GM12878 (cell line): ENCODE measurements around the gene CEP170B. TPM values are rescaled to one million over a fixed set of nuclear protein-coding genes. Genes with fewer than 3 reads are reported as not detected.

Experiments
- ATAC-seq: fragments of 200-7000 bp; cut with Tn5 transposase; 3 replicates; pipeline ENCODE4 v1.9.1; 2020; ENCODE audit warnings: mild to moderate bottlenecking, moderate library complexity
- BruUV-seq: library from RNA; stranded (reverse); fragments of 400-500 nt; replicated peaks from 2 replicates; lab custom pipeline; 2021; lab: Mats Ljungman, UMichigan
- CTCF ChIA-PET: fragments of 300-600 bp; sonication (Branson Sonifier 250); formaldehyde crosslinking; extraction: SDS; loops from one replicate; lab custom pipeline; 2021; ENCODE audit warnings: inconsistent platforms; lab: Yijun Ruan, JAX
- POLR2A ChIA-PET: fragments of 350-600 bp; formaldehyde crosslinking; extraction: SDS; loops from one replicate; lab custom pipeline; 2021; ENCODE audit warnings: inconsistent platforms; lab: Charles Lee
- RAD21 ChIA-PET: fragments of 300-600 bp; sonication (Branson Sonifier 250); formaldehyde crosslinking; loops from one replicate; lab custom pipeline; 2023; ENCODE audit warnings: antibody characterized with exemption; ENCODE audit not compliant: unreplicated experiment; lab: Charles Lee
- SMC1A ChIA-PET: fragments of 300-600 bp; sonication (Branson Sonifier 250); formaldehyde crosslinking; loops from one replicate; lab custom pipeline; 2023; ENCODE audit not compliant: unreplicated experiment, uncharacterized antibody; lab: Charles Lee
- DNase-seq: peaks from one replicate; pipeline ENCODE4 v3.0.0-alpha.2; 2011; ENCODE audit warnings: low read depth, low spot score
- FAIRE-seq: peaks from 3 replicates; lab custom pipeline; 2011; peaks lifted over from hg19 to GRCh38; lab: Jason Lieb, UNC
- H2AFZ ChIP-seq: 2 replicates; pipeline ENCODE4 v1.6.0; 2011; ENCODE audit warnings: low read depth, low read length, control low read depth; ENCODE audit not compliant: control insufficient read depth
- H3K27ac ChIP-seq: 2 replicates; pipeline ENCODE4 v1.5.1; 2011; ENCODE audit warnings: control low read depth; ENCODE audit not compliant: control insufficient read depth, insufficient read depth
- H3K27me3 ChIP-seq, 2 experiments: replicated peaks in 1 of 2; 2 replicates each; pipeline versions ENCODE4 v1.6.0 to v1.6.1; 2011; ENCODE audit warnings: low read length in 1 of 2; ENCODE audit not compliant: control insufficient read depth in 2 of 2, insufficient read depth in 2 of 2
- H3K36me3 ChIP-seq, 2 experiments: 2 replicates each; pipeline ENCODE4 v1.5.1; 2011; ENCODE audit warnings: low read length in 1 of 2; ENCODE audit not compliant: control insufficient read depth in 2 of 2, insufficient read depth in 2 of 2
- H3K4me1 ChIP-seq: 2 replicates; pipeline ENCODE4 v1.6.1; 2011; ENCODE audit warnings: mild to moderate bottlenecking, low read length, moderate library complexity, mixed read lengths; ENCODE audit not compliant: control insufficient read depth, insufficient read depth
- H3K4me2 ChIP-seq: 2 replicates; pipeline ENCODE4 v1.6.0; 2011; ENCODE audit warnings: control low read depth; ENCODE audit not compliant: control insufficient read depth, insufficient read depth
- H3K4me3 ChIP-seq: fragments of 200-600 bp; sonication (generic); 2 replicates; pipeline ENCODE4 v1.5.1; 2016
- H3K79me2 ChIP-seq: 2 replicates; pipeline ENCODE4 v1.6.0; 2011; ENCODE audit warnings: low read length; ENCODE audit not compliant: control insufficient read depth, insufficient read depth
- H3K9ac ChIP-seq: 2 replicates; pipeline ENCODE4 v1.8.0; 2011; ENCODE audit warnings: low read length, control low read depth, mixed read lengths; ENCODE audit not compliant: control insufficient read depth, insufficient read depth
- H3K9me3 ChIP-seq: replicated peaks from 3 replicates; pipeline ENCODE4 v1.5.1; 2011; ENCODE audit warnings: mild to moderate bottlenecking, low read length; ENCODE audit not compliant: control insufficient read depth, insufficient read depth
- H4K20me1 ChIP-seq: 2 replicates; pipeline ENCODE4 v1.6.0; 2011; ENCODE audit not compliant: control insufficient read depth, insufficient read depth
- CTCF ChIP-seq, 3 experiments: IDR thresholded peaks in 2 of 3; conservative IDR thresholded peaks in 1 of 3; 2 replicates each; pipeline ENCODE4 v1.5.1; 2011; ENCODE audit warnings: low read depth in 3 of 3, low read length in 3 of 3, mild to moderate bottlenecking in 3 of 3, control low read depth in 2 of 3, moderate library complexity in 2 of 3, inconsistent platforms in 1 of 3, mixed read lengths in 1 of 3; ENCODE audit not compliant: control insufficient read depth in 2 of 3, insufficient read depth in 1 of 3; ENCODE audit errors: extremely low read depth in 1 of 3
- ETV6 ChIP-seq, 2 experiments: fragments of 450-650 bp in 1 of 2; IDR thresholded peaks in 1 of 2; conservative IDR thresholded peaks in 1 of 2; 2 replicates each; pipeline ENCODE4 v1.6.1; 2014; ENCODE audit warnings: antibody characterized with exemption in 1 of 2, borderline replicate concordance in 1 of 2, low read depth in 1 of 2, mild to moderate bottlenecking in 1 of 2, moderate library complexity in 1 of 2
- FOS ChIP-seq: IDR thresholded peaks from 3 replicates; pipeline ENCODE4 v1.6.1; 2011; ENCODE audit warnings: borderline replicate concordance; ENCODE audit not compliant: insufficient read length; ENCODE audit errors: extremely low read depth
- MAX ChIP-seq: IDR thresholded peaks from 2 replicates; pipeline ENCODE4 v1.6.1; 2012; ENCODE audit warnings: low read depth, low read length, improper control_type of control experiment
- MLLT1 ChIP-seq: fragments of 450-650 bp; IDR thresholded peaks from 2 replicates; pipeline ENCODE4 v1.6.1; 2016; ENCODE audit warnings: mild to moderate bottlenecking
- MTA2 ChIP-seq: fragments of 450-650 bp; IDR thresholded peaks from 2 replicates; pipeline ENCODE4 v1.6.1; 2016; ENCODE audit warnings: low read depth, mild to moderate bottlenecking, moderate library complexity
- MYB ChIP-seq: fragments of 150-350 bp; IDR thresholded peaks from 2 replicates; pipeline ENCODE4 v1.6.1; 2014; ENCODE audit warnings: mild to moderate bottlenecking, low read depth, low read length, borderline replicate concordance
- NR2C2 ChIP-seq: IDR thresholded peaks from 2 replicates; pipeline ENCODE4 v1.6.1; 2011; ENCODE audit warnings: borderline replicate concordance, low read depth; ENCODE audit not compliant: control insufficient read depth, insufficient read length
- NRF1 ChIP-seq: conservative IDR thresholded peaks from 2 replicates; pipeline ENCODE4 v1.6.1; 2011; ENCODE audit warnings: mild to moderate bottlenecking, low read depth, low read length, improper control_type of control experiment
- PBX3 ChIP-seq: IDR thresholded peaks from 2 replicates; pipeline ENCODE4 v1.6.1; 2011; ENCODE audit warnings: mild to moderate bottlenecking, low read depth, low read length, moderate library complexity; ENCODE audit not compliant: insufficient replicate concordance
- TBL1XR1 ChIP-seq: IDR thresholded peaks from 2 replicates; pipeline ENCODE4 v1.6.1; 2012; ENCODE audit warnings: low read depth, low read length, improper control_type of control experiment
- WRNIP1 ChIP-seq: IDR thresholded peaks from 2 replicates; pipeline ENCODE4 v1.6.1; 2011; ENCODE audit warnings: low read depth, low read length, improper control_type of control experiment, borderline replicate concordance
- YY1 ChIP-seq: IDR thresholded peaks from 2 replicates; pipeline ENCODE4 v1.6.1; 2011; ENCODE audit warnings: low read depth, mild to moderate bottlenecking, low read length
- WGBS: methylation state at CpG from one replicate; pipeline ENCODE4 v1.1.6; 2016; ENCODE audit warnings: low lambda C conversion rate; ENCODE audit not compliant: insufficient replicate concordance, insufficient coverage; ENCODE audit errors: missing lambda C conversion rate; 5-methylcytosine and 5-hydroxymethylcytosine counted together
- in situ Hi-C: fragments of 300-500 bp; cut with MboI; formaldehyde crosslinking; loops from 9 replicates; pipeline ENCODE4 v1.14.3; 2018; ENCODE audit warnings: mixed read lengths
- intact Hi-C: fragments of 100-400 bp; cut with micrococcal nuclease; formaldehyde crosslinking; loops from one replicate; pipeline ENCODE4 v1.14.2; 2022; ENCODE audit not compliant: unreplicated experiment
- polyA plus RNA-seq, 11 experiments: library from polyadenylated mRNA; depleted of rRNA in 4 of 11; unstranded in 6 of 11; stranded (reverse) in 5 of 11; fragments of >200 nt; fragmentation: Nextera tagmentation in 4 of 11; fragmentation: Illumina TruSeq in 1 of 11; extraction: Ambion mirVana in 4 of 11; extraction: Trizol in 1 of 11; gene quantifications; 1 replicate in 1 of 11; 2 replicates in 10 of 11; pipeline versions ENCODE4 v1.2.1 to v1.2.3, GENCODE V29; 2011 to 2016; ENCODE audit warnings: inconsistent platforms in 2 of 11, missing spikeins in 2 of 11, low read depth in 1 of 11
- total RNA-seq, 4 experiments: library from RNA; depleted of rRNA in 3 of 4; stranded (reverse); fragments of >200 nt in 3 of 4; fragmentation: Illumina TruSeq in 1 of 4; extraction: Trizol in 1 of 4; gene quantifications; 2 replicates each; pipeline versions ENCODE4 v1.2.1 to v1.2.3, GENCODE V29; 2013 to 2021

CEP170B gene
- total and polyA plus RNA-seq, 10 of the 15 experiments (the other 5 are each of a cell fraction or from before 2014, with no cell fraction given) = 0.01 to 0.44 (median 0.05) TPM; not detected in 4

- Histone ChIP-seq H2AFZ (no peak overlapping the region), H3K9me3 (peaks cover 6% of the 10 kb centered on the region; the same call in 2 of the 3 replicates), H3K4me3 (no peak overlapping the region), H3K27me3 (peaks cover 0 to 2% of the 10 kb centered on the region in 2 experiments; a peak in 2 of 4 replicates), H3K27ac (no peak overlapping the region), H3K4me2 (no peak overlapping the region), H4K20me1 (no peaks in the 10 kb centered on the region; the same call in 1 of the 2 replicates), H3K79me2 (0 out of 2 replicates have a peak, but pooled peaks cover 2% of the 10 kb centered on the region), H3K9ac (no peak overlapping the region), H3K4me1 (peaks cover 40% of the 10 kb centered on the region), H3K36me3 (no peaks in the 10 kb centered on the region)
- SMC1A ChIA-PET = no interaction called here
- in situ Hi-C loops = no loop called here
- ATAC-seq = no peak
- TF ChIP-seq TBL1XR1 = no peak
- no peak for TF ChIP-seq MTA2
- no peak for TF ChIP-seq YY1
- TF ChIP-seq WRNIP1 = no peak
- no peak for TF ChIP-seq NR2C2
- TF ChIP-seq FOS = no peak
- TF ChIP-seq ETV6 (conservative IDR thresholded peaks at IDR 0.05 in 1 of 2, IDR thresholded peaks at IDR 0.05 in 1 of 2; ENCODE audit: borderline replicate concordance in 1 of 2, low read depth in 1 of 2) = no peak
- TF ChIP-seq MAX = no peak
- TF ChIP-seq MLLT1 = no peak
- no peak for TF ChIP-seq MYB
- no peak for TF ChIP-seq CTCF (IDR thresholded peaks at IDR 0.05 in 2 of 3, conservative IDR thresholded peaks at IDR 0.05 in 1 of 3; ENCODE audit: control insufficient read depth in 2 of 3, extremely low read depth in 1 of 3, insufficient read depth in 1 of 3, low read depth in 3 of 3, low read length in 3 of 3)
- no peak for TF ChIP-seq NRF1
- TF ChIP-seq PBX3 = no peak
- DNase-seq = no peak
- no peak for FAIRE-seq
- 68% methylated on average over 17 of the region's 17 CpGs for WGBS
- BruUV-seq = no TSS peak
- RAD21 ChIA-PET = interaction anchor here (0.8 kb wide), 1 partner anchor 30 kb away, joined by 3 read pairs; no protein-coding TSS in a partner anchor
- CTCF ChIA-PET = interaction anchor here (0.6 to 1.3 kb wide), 2 partner anchors 33 to 880 kb away, joined by 3 read pairs; no protein-coding TSS in a partner anchor
- POLR2A ChIA-PET = no interaction called here
- intact Hi-C loops = no loop called here
Measured at GRCh38 chr14:104928391-104929133, 63.5 kb downstream of the CEP170B start.
